HepG2 (cell line): Measurements from ENCODE around the gene GPR149.

Experiments used
- ATM ChIP-seq: fragments of 450-650 bp; IDR thresholded peaks from 2 replicates; pipeline ENCODE4 v1.7.1; 2017; ENCODE audit warnings: mild to moderate bottlenecking, borderline replicate concordance
- JUN ChIP-seq: sonication (generic); formaldehyde crosslinking; IDR thresholded peaks from 2 replicates; pipeline ENCODE4 v1.4.0; 2020; ENCODE audit warnings: mild to moderate bottlenecking, missing genetic modification reagents
- MXI1 ChIP-seq: IDR thresholded peaks from 3 replicates; pipeline ENCODE4 v1.6.1; 2012; ENCODE audit warnings: low read depth, low read length, inconsistent platforms, borderline replicate concordance
- POLR2AphosphoS5 ChIP-seq: IDR thresholded peaks from 2 replicates; pipeline ENCODE4 v1.6.1; 2012; ENCODE audit warnings: low read depth, low read length
- RBM39 ChIP-seq: fragments of 200-400 bp; formaldehyde crosslinking; IDR thresholded peaks from one replicate; pipeline ENCODE4 v1.6.1; 2018; ENCODE audit warnings: antibody characterized with exemption, mild to moderate bottlenecking, low read depth, low read length; ENCODE audit not compliant: poor library complexity, severe bottlenecking
- TARDBP ChIP-seq: sonication (generic); formaldehyde crosslinking; IDR thresholded peaks from 2 replicates; pipeline ENCODE4 v1.8.0; 2022; ENCODE audit warnings: mild to moderate bottlenecking, missing genetic modification reagents
- ZEB1 ChIP-seq: IDR thresholded peaks from 2 replicates; pipeline ENCODE4 v1.6.1; 2012; ENCODE audit warnings: mild to moderate bottlenecking, low read depth, inconsistent platforms; ENCODE audit not compliant: insufficient replicate concordance
- ZNF225 ChIP-seq: sonication (generic); formaldehyde crosslinking; IDR thresholded peaks from 2 replicates; pipeline ENCODE4 v1.4.0; 2020; ENCODE audit warnings: mild to moderate bottlenecking, missing genetic modification reagents
- ZNF232 ChIP-seq: sonication (generic); formaldehyde crosslinking; IDR thresholded peaks from 2 replicates; pipeline ENCODE4 v1.4.0; 2020; ENCODE audit warnings: missing genetic modification reagents, borderline replicate concordance
- ZNF841 ChIP-seq: sonication (generic); formaldehyde crosslinking; IDR thresholded peaks from 2 replicates; pipeline ENCODE4 v1.8.1; 2023; ENCODE audit warnings: missing genetic modification reagents, borderline replicate concordance
- ZSCAN29 ChIP-seq: sonication (generic); formaldehyde crosslinking; conservative IDR thresholded peaks from 2 replicates; pipeline ENCODE4 v1.4.0; 2020; ENCODE audit warnings: mild to moderate bottlenecking, missing genetic modification reagents
- TF ChIP-seq, protein P1 (sequence below), 2 experiments: sonication (generic) in 1 of 2; formaldehyde crosslinking in 1 of 2; IDR thresholded peaks; 2 replicates each; pipeline versions ENCODE4 v1.4.0 to v1.6.1; 2018 to 2020; ENCODE audit warnings: missing genetic modification reagents in 2 of 2, borderline replicate concordance in 1 of 2, low read depth in 1 of 2, mild to moderate bottlenecking in 1 of 2, missing biosample characterization in 1 of 2
- TF ChIP-seq, protein P2 (sequence below), 2 experiments: IDR thresholded peaks; 2 replicates each; pipeline ENCODE4 v1.6.1; 2011 to 2012; ENCODE audit warnings: low read length in 2 of 2, borderline replicate concordance in 1 of 2, low read depth in 1 of 2, mild to moderate bottlenecking in 1 of 2, moderate library complexity in 1 of 2
- TF ChIP-seq, protein P3 (sequence below): sonication (generic); formaldehyde crosslinking; IDR thresholded peaks from 2 replicates; pipeline ENCODE4 v1.5.0; 2020; ENCODE audit warnings: mild to moderate bottlenecking, missing genetic modification reagents, moderate library complexity

DNA sequence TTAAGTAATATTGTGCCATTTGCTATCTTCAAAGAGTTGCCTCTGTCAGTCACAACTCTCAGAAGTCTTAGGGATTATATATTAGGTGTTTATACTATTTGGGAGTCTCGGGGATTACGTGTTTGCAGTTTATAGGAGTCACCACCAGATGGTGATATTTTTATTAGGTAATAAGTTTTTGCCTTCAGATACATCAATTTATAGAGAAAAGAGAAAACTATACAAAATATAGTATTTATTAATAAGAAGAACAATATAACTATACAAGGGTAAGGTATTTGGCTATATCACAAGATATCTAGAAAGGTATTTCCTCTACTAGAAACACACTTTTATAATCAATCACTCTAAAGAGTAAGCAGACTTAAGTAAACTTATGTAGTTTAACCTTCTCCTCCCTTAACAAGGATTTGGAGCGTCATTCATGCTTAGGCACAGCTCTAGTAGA is 95.0 kb downstream of the GPR149 start:
- TF ChIP-seq ZNF232 (CRISPR knock-in tag), result no peak
- no peak for TF ChIP-seq ZSCAN29
- TF ChIP-seq ZNF225, result no peak
- TF ChIP-seq ATM, result no peak
- TF ChIP-seq, protein P1, sequence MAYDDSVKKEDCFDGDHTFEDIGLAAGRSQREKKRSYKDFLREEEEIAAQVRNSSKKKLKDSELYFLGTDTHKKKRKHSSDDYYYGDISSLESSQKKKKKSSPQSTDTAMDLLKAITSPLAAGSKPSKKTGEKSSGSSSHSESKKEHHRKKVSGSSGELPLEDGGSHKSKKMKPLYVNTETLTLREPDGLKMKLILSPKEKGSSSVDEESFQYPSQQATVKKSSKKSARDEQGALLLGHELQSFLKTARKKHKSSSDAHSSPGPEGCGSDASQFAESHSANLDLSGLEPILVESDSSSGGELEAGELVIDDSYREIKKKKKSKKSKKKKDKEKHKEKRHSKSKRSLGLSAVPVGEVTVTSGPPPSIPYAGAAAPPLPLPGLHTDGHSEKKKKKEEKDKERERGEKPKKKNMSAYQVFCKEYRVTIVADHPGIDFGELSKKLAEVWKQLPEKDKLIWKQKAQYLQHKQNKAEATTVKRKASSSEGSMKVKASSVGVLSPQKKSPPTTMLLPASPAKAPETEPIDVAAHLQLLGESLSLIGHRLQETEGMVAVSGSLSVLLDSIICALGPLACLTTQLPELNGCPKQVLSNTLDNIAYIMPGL (CRISPR knock-in tag; IDR thresholded peaks at IDR 0.05; ENCODE audit: borderline replicate concordance in 1 of 2, low read depth in 1 of 2), result no peak
- no peak for TF ChIP-seq ZEB1
- TF ChIP-seq, protein P2, sequence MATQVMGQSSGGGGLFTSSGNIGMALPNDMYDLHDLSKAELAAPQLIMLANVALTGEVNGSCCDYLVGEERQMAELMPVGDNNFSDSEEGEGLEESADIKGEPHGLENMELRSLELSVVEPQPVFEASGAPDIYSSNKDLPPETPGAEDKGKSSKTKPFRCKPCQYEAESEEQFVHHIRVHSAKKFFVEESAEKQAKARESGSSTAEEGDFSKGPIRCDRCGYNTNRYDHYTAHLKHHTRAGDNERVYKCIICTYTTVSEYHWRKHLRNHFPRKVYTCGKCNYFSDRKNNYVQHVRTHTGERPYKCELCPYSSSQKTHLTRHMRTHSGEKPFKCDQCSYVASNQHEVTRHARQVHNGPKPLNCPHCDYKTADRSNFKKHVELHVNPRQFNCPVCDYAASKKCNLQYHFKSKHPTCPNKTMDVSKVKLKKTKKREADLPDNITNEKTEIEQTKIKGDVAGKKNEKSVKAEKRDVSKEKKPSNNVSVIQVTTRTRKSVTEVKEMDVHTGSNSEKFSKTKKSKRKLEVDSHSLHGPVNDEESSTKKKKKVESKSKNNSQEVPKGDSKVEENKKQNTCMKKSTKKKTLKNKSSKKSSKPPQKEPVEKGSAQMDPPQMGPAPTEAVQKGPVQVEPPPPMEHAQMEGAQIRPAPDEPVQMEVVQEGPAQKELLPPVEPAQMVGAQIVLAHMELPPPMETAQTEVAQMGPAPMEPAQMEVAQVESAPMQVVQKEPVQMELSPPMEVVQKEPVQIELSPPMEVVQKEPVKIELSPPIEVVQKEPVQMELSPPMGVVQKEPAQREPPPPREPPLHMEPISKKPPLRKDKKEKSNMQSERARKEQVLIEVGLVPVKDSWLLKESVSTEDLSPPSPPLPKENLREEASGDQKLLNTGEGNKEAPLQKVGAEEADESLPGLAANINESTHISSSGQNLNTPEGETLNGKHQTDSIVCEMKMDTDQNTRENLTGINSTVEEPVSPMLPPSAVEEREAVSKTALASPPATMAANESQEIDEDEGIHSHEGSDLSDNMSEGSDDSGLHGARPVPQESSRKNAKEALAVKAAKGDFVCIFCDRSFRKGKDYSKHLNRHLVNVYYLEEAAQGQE (IDR thresholded peaks at IDR 0.05; ENCODE audit: borderline replicate concordance in 1 of 2, low read depth in 1 of 2, low read length in 2 of 2), result no peak
- TF ChIP-seq RBM39, result no peak
- TF ChIP-seq, protein P3, sequence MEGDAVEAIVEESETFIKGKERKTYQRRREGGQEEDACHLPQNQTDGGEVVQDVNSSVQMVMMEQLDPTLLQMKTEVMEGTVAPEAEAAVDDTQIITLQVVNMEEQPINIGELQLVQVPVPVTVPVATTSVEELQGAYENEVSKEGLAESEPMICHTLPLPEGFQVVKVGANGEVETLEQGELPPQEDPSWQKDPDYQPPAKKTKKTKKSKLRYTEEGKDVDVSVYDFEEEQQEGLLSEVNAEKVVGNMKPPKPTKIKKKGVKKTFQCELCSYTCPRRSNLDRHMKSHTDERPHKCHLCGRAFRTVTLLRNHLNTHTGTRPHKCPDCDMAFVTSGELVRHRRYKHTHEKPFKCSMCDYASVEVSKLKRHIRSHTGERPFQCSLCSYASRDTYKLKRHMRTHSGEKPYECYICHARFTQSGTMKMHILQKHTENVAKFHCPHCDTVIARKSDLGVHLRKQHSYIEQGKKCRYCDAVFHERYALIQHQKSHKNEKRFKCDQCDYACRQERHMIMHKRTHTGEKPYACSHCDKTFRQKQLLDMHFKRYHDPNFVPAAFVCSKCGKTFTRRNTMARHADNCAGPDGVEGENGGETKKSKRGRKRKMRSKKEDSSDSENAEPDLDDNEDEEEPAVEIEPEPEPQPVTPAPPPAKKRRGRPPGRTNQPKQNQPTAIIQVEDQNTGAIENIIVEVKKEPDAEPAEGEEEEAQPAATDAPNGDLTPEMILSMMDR (CRISPR knock-in tag), result peak; percentile 36; the same call in 1 of the 2 replicates
- no peak for TF ChIP-seq MXI1
- no peak for TF ChIP-seq JUN
- no peak for TF ChIP-seq ZNF841 (CRISPR knock-in tag)
- no peak for TF ChIP-seq TARDBP (CRISPR knock-in tag)
- TF ChIP-seq POLR2AphosphoS5, result no peak
